Breast epithelium (tissue), 4 donors: ENCODE data around the gene POLA1. TPM values are rescaled to one million over a fixed set of nuclear protein-coding genes. Genes with fewer than 3 reads are reported as not detected.
A peak's percentile ranks its signal among the peaks of the same experiment; 100 is the strongest.

Experiments
- DNase-seq, 2 donors: peaks; one replicate each; pipeline ENCODE4 v3.0.0-alpha.2; 2019; ENCODE audit warnings: low spot score in 2 of 2
- H3K27ac ChIP-seq, 2 donors: fragments of 200-600 bp; sonication (generic) in 1 of 2; one replicate each; pipeline ENCODE4 v1.5.1; 2016 to 2019; ENCODE audit warnings: mild to moderate bottlenecking in 1 of 2
- H3K27me3 ChIP-seq, 2 donors: fragments of 200-600 bp; sonication (generic) in 1 of 2; one replicate each; pipeline versions ENCODE4 v1.5.1 to v1.6.0; 2017 to 2019; ENCODE audit warnings: control low read depth in 1 of 2, mild to moderate bottlenecking in 1 of 2
- H3K36me3 ChIP-seq: fragments of 200-600 bp; one replicate; pipeline ENCODE4 v1.5.1; 2019
- H3K4me1 ChIP-seq, 2 donors: fragments of 200-600 bp; sonication (generic); one replicate each; pipeline ENCODE4 v1.5.1; 2016 to 2019; ENCODE audit warnings: control low read depth in 1 of 2
- H3K4me3 ChIP-seq, 3 donors: fragments of 200-600 bp; sonication (generic); 1 replicate in 2 of 3; 2 replicates in 1 of 3; pipeline ENCODE4 v1.5.1; 2016 to 2019; ENCODE audit warnings: mild to moderate bottlenecking in 3 of 3, moderate library complexity in 2 of 3
- H3K9me3 ChIP-seq, 2 donors: fragments of 200-600 bp; sonication (generic) in 1 of 2; one replicate each; pipeline ENCODE4 v1.5.1; 2016 to 2019; ENCODE audit warnings: control low read depth in 1 of 2
- POLR2A ChIP-seq: fragments of 450-650 bp; IDR thresholded peaks from one replicate; pipeline ENCODE4 v1.6.1; 2016; ENCODE audit warnings: antibody characterized with exemption, mild to moderate bottlenecking, moderate library complexity
- POLR2AphosphoS5 ChIP-seq, 3 donors: sonication (generic); formaldehyde crosslinking; IDR thresholded peaks; one replicate each; pipeline ENCODE4 v1.6.1; 2017; ENCODE audit warnings: antibody characterized with exemption in 3 of 3
- intact Hi-C: fragments of 100-400 bp; cut with DNase I; formaldehyde crosslinking; loops from one replicate; pipeline ENCODE4 v1.15.1; 2023; ENCODE audit warnings: low total_unique reads
- total RNA-seq, 3 donors: library from RNA; depleted of rRNA; stranded (reverse); fragments of >200 nt; gene quantifications; one replicate each; pipeline ENCODE4 v1.1.0, GENCODE V29; 2016
- TF ChIP-seq, protein P1 (sequence below), 3 donors: fragments of 450-650 bp; IDR thresholded peaks; one replicate each; pipeline ENCODE4 v1.5.1; 2016 to 2017; ENCODE audit warnings: antibody characterized with exemption in 3 of 3, mild to moderate bottlenecking in 3 of 3, moderate library complexity in 3 of 3

Gene POLA1
- total RNA-seq, 3 donors from 2014 or later, result 8.2 to 21.8 (median 20.3) TPM

DNA sequence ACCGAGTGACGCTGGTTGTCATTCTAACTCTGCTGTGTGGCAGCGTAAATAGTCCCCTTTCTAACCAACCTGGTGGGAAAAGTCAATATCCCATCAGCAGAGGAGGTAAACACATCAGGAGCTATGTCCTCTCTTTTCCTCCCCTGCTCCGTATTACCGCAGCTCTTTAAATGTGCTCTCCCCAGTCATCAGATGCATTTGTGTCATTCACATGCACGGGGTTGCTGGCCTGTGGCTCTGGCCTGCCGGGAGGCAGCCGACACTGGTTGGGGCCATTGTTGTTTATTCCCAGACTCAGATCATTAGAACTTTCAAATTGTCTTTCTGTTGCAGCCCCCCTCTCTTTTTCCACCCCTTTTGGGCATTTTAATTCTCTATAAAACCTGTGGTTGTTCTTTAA, 300.2 kb downstream of the POLA1 start:
- no peaks in the 10 kb centered on the region for H3K36me3 ChIP-seq
- TF ChIP-seq, protein P1, sequence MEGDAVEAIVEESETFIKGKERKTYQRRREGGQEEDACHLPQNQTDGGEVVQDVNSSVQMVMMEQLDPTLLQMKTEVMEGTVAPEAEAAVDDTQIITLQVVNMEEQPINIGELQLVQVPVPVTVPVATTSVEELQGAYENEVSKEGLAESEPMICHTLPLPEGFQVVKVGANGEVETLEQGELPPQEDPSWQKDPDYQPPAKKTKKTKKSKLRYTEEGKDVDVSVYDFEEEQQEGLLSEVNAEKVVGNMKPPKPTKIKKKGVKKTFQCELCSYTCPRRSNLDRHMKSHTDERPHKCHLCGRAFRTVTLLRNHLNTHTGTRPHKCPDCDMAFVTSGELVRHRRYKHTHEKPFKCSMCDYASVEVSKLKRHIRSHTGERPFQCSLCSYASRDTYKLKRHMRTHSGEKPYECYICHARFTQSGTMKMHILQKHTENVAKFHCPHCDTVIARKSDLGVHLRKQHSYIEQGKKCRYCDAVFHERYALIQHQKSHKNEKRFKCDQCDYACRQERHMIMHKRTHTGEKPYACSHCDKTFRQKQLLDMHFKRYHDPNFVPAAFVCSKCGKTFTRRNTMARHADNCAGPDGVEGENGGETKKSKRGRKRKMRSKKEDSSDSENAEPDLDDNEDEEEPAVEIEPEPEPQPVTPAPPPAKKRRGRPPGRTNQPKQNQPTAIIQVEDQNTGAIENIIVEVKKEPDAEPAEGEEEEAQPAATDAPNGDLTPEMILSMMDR (IDR thresholded peaks at IDR 0.05), result no peak
- TF ChIP-seq POLR2AphosphoS5 (IDR thresholded peaks at IDR 0.05) (no peak), POLR2A (no peak)
- no peaks in the 10 kb centered on the region for H3K9me3 ChIP-seq
- intact Hi-C loops, result no loop called here
- no peak overlapping the region for H3K4me3 ChIP-seq
- no peak for DNase-seq
- no peaks in the 10 kb centered on the region for H3K4me1 ChIP-seq
- H3K27me3 ChIP-seq, result peaks cover 0 to 48% of the 10 kb centered on the region in 2 donors
- no peak overlapping the region for H3K27ac ChIP-seq

DNA sequence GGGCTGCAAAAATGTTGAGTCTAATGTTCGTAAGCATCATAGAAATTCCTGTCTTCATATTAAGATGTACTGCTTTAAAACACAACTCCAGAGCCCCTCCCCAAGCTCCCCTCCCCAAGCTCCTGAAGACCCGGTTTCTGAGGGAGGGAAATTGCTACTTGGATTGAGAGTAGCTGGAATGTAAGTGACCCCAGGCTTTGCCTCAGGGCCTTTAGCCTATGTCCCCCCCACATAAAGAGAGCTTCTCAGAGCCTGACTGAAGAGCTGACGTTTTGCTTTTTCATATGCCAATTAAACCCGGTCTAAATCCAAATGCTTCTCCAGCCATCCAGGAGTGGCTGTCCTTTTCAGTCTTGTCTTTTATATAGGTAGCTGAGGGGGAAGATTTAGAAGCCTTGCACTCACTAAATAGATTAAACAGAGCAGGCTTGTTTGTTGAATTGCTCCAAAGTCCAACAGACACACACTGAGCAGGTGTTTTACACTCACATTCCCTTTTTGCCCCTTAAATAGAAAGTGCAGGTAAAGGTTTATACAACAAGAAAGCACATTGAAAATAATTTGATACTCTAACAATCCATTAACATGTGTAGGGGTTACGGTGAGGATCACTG, 302.5 kb downstream of the POLA1 start:
- no peak for DNase-seq
- Histone ChIP-seq H3K27ac (no peak overlapping the region), H3K27me3 (peaks cover 0 to 68% of the 10 kb centered on the region in 2 donors), H3K4me1 (no peaks in the 10 kb centered on the region), H3K4me3 (no peak overlapping the region), H3K36me3 (no peaks in the 10 kb centered on the region), H3K9me3 (no peaks in the 10 kb centered on the region)
- intact Hi-C loops, result no loop called here
- TF ChIP-seq POLR2A (no peak), POLR2AphosphoS5 (IDR thresholded peaks at IDR 0.05) (no peak)
- TF ChIP-seq, protein P1 (IDR thresholded peaks at IDR 0.05), result no peak

DNA sequence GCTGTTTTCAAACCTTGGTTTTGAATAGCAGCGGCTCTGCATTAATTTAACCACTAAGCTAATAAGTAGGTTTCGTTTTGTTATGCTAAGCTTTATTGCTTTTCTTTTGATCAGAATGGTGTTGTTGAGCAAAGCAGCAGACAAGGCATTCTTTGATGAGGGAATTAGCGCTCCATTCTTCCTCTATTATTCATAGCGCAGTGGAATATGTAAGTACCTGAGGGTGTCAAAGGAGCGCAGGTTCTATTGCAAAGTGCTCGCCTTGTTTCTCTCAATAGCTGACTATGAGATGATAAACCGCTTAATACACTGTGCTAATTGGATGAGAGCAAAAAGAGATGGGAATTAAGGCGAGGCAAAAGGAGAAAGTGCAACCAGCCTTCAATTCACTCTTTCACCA, 305.8 kb downstream of the POLA1 start:
- H3K9me3 ChIP-seq, result no peaks in the 10 kb centered on the region
- intact Hi-C loops, result no loop called here
- TF ChIP-seq, protein P1 (IDR thresholded peaks at IDR 0.05), result no peak
- TF ChIP-seq POLR2AphosphoS5 (IDR thresholded peaks at IDR 0.05) (no peak), POLR2A (no peak)
- H3K27ac ChIP-seq, result no peak overlapping the region
- H3K27me3 ChIP-seq, result peaks cover 0 to 80% of the 10 kb centered on the region in 2 donors
- no peaks in the 10 kb centered on the region for H3K36me3 ChIP-seq
- DNase-seq, result no peak
- H3K4me3 ChIP-seq, result no peak overlapping the region
- H3K4me1 ChIP-seq, result no peaks in the 10 kb centered on the region

DNA sequence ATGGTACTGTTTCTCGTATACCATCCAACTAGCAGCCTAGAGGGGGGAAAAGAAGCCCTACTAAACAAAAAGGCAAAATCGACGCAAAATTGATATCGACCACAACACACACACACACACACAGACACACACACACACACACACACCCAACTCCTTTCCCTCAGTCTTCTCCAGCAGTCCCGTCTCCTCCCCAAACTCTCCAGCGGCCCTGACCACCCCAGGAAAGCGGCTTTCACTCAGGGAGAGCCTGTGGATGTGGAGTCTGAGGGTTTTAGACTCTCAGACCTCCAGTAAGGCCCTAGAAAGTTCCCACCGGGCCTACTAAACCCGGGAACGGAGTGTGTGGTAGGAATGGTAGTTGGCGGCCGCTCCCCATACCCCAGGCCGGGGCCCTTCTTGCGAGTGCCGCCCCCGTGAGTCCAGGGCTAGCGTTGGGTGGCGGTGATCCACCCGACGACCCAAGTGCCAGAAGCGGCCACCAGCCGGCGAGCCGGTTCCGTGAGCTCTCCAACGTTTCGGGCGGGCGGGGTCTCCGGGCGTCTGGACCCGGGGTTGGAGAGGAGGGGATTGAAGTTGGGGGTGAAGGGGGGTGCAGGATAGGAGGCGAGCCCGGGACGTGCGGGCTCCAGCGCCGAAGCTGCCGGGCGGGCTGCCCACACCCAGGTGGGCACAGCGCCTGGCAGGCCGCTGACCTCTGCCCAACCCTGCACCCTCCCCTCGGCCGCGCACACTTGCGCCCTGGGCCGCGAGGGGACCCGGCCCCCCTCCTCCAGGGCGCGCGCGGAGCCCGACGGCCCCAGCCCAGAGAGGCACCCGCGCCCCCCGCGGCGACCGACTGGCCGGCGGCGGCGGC, 308.3 kb downstream of the POLA1 start:
- Histone ChIP-seq H3K27ac (no peak overlapping the region), H3K9me3 (no peaks in the 10 kb centered on the region), H3K4me3 (peak overlapping the region in 1 of 3 donors; percentile 40), H3K27me3 (peaks cover 0 to 84% of the 10 kb centered on the region in 2 donors), H3K36me3 (no peaks in the 10 kb centered on the region), H3K4me1 (no peaks in the 10 kb centered on the region)
- no peak for DNase-seq
- no peak for TF ChIP-seq POLR2AphosphoS5 (IDR thresholded peaks at IDR 0.05)
- TF ChIP-seq, protein P1 (IDR thresholded peaks at IDR 0.05), result no peak
- TF ChIP-seq POLR2A, result no peak
- intact Hi-C loops, result no loop called here

DNA sequence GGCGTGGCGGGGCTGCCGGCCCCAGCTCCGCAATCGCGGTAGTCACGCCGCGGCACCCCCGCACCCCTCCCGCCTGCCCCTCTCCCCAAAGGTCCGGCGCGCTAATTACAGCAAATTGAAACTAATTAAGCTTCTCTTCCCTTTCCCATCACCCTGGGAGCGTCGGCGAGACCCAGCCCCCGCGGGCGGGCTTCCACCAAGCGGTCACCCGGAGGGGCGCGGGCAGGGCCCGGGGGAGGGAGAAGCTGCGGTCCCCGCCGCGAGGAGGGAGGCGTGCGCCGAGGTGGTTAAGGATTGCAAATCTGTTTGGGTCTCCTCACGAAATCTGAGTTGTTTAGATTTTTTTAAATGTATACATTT, 308.9 kb downstream of the POLA1 start:
- Histone ChIP-seq H3K27me3 (peaks cover 0 to 90% of the 10 kb centered on the region in 2 donors), H3K4me1 (no peaks in the 10 kb centered on the region), H3K27ac (no peak overlapping the region), H3K36me3 (no peaks in the 10 kb centered on the region), H3K4me3 (peak overlapping the region in 1 of 3 donors; percentile 40), H3K9me3 (no peaks in the 10 kb centered on the region)
- no peak for DNase-seq
- TF ChIP-seq POLR2A (no peak), POLR2AphosphoS5 (IDR thresholded peaks at IDR 0.05) (no peak)
- TF ChIP-seq, protein P1 (IDR thresholded peaks at IDR 0.05), result no peak
- intact Hi-C loops, result no loop called here
